Immature natural killer cell (primary cell): Measurements from ENCODE around the gene ZNF701. TPM values are rescaled to one million over a fixed set of nuclear protein-coding genes. Genes with fewer than 3 reads are reported as not detected.
"Not testable (repeated sequence)": the region's sequence is repeated elsewhere in the genome, so short reads cannot be mapped to it uniquely, and the experiment has no call there.

ENCODE experiments used
- DNase-seq, 3 donors: peaks; one replicate each; pipeline ENCODE4 v3.0.0; 2022; ENCODE audit warnings: mixed read lengths in 1 of 3
- H3K27ac Mint-ChIP-seq, 6 donors: one replicate each; pipeline ENCODE4 v1.8.0; 2020; ENCODE audit warnings: mixed read lengths in 6 of 6, mild to moderate bottlenecking in 5 of 6, inconsistent platforms in 4 of 6, moderate library complexity in 3 of 6
- H3K27me3 Mint-ChIP-seq, 3 donors: one replicate each; pipeline ENCODE4 v1.8.0; 2020 to 2021; ENCODE audit warnings: low read depth in 3 of 3, mild to moderate bottlenecking in 3 of 3, mixed read lengths in 3 of 3, moderate library complexity in 3 of 3, inconsistent platforms in 1 of 3
- H3K36me3 Mint-ChIP-seq, 3 donors: one replicate each; pipeline ENCODE4 v1.8.0; 2020; ENCODE audit warnings: mixed read lengths in 3 of 3, inconsistent platforms in 2 of 3, mild to moderate bottlenecking in 2 of 3
- H3K4me1 Mint-ChIP-seq, 2 donors: one replicate each; pipeline ENCODE4 v1.8.0; 2020; ENCODE audit warnings: inconsistent platforms in 2 of 2, mild to moderate bottlenecking in 2 of 2, mixed read lengths in 2 of 2, moderate library complexity in 1 of 2
- H3K4me3 Mint-ChIP-seq, 5 donors: one replicate each; pipeline ENCODE4 v1.8.0; 2020; ENCODE audit warnings: mild to moderate bottlenecking in 5 of 5, mixed read lengths in 5 of 5, inconsistent platforms in 3 of 5, moderate library complexity in 3 of 5
- H3K9me3 Mint-ChIP-seq, 6 donors: one replicate each; pipeline ENCODE4 v1.8.0; 2020; ENCODE audit warnings: mild to moderate bottlenecking in 6 of 6, mixed read lengths in 6 of 6, inconsistent platforms in 4 of 6, moderate library complexity in 3 of 6
- polyA plus RNA-seq, 3 donors: library from polyadenylated mRNA; unstranded; fragments of 300-500 nt; fragmentation: Illumina TruSeq; gene quantifications; one replicate each; pipeline ENCODE4 v1.2.3, GENCODE V29; 2021

ZNF701 gene
- polyA plus RNA-seq, 3 donors from 2014 or later, result 2.7 to 25.1 (median 13.3) TPM

DNA sequence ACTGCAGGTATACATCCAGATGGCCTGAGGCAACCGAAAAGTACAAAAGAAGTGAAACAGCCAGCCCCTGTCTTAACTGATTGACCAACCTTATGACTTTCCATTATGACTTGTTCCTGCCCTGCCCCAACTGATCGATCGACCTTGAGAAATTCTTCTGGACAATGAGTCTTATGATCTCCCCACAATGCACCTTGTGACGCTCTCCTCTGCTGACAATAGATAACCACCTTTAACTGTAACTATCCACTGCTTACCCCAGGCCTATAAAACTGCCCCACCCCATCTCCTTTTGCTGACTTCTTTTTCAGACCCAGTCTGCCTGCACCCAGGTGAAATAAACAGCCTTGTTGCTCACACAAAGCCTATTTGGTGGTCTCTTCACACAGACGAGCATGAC, 56.8 kb downstream of the ZNF701 start:
- Mint-ChIP-seq H3K4me1 (peaks cover 3 to 5% of the 10 kb centered on the region in 2 donors), H3K27ac (no peak overlapping the region), H3K27me3 (peaks cover 0 to under 1% (median 0%) of the 10 kb centered on the region in 3 donors), H3K36me3 (peaks cover 7 to 14% (median 9%) of the 10 kb centered on the region in 3 donors), H3K4me3 (no peak overlapping the region), H3K9me3 (no peaks in the 10 kb centered on the region)
- DNase-seq, result no peak

DNA sequence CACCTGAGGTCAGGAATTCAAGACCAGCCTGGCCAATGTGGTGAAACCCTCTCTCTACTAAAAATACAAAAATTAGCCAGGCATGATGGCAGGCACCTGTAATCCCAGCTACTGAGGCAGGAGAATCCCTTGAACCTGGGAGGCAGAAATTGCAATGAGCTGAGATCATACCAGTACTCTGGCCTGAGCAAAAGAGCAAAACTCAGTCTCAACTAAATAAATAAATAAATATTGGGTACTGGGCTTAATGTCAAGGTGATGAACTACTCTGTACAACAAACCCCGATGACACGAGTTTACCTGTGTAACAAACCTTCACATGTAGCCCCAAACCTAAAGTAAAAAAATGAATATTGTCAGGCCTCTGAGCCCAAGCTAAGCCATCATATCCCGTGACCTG, 57.4 kb downstream of the ZNF701 start:
- H3K4me1 Mint-ChIP-seq, H3K27me3 Mint-ChIP-seq, H3K9me3 Mint-ChIP-seq, H3K4me3 Mint-ChIP-seq, DNase-seq, H3K36me3 Mint-ChIP-seq, H3K27ac Mint-ChIP-seq: not testable (repeated sequence)

DNA sequence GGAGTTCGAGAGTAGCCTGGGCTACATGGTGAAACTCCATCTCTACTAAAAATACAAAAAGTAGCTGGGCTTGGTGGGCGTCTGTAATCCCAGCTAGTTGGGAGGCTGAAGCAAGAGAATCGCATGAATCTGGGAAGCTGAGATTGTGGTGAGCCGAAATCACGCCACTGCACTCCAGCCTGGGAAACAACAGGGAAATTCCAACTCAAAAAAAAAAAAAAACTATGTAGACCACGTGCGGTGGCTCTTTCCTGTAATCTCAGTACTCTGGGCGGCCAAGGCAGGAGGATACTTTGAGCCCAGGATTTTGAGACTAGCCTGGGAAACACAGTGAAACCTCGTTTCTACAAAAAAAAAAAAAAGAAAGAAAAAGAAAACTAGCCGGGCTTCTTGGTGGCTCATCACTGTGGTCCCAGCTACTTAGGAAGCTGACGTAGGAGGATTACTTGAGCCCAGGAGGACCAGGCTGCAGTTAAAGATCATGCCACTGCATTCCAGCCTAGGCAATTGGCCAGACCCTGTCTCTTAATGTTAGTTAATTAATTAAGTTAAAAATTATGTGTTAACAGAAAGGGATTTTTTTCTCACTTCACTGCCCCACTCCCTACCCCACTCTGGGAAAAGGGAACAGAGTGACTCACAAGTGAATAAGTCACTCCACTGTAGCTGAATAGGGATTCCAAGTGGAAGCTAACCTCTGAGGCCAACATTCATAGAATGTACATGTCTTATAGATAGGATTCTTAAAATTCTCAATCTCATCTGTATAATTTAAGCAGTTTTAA, 65.9 kb downstream of the ZNF701 start:
- Mint-ChIP-seq H3K27ac (peak overlapping the region in 3 of 6 donors; percentile 97 to 100 (median 100)), H3K4me1 (peaks cover 30 to 34% of the 10 kb centered on the region in 2 donors), H3K4me3 (peak overlapping the region; percentile 94 to 100 (median 100)), H3K27me3 (peaks cover 5 to 10% (median 7%) of the 10 kb centered on the region in 3 donors), H3K36me3 (peaks cover 0 to 10% (median 7%) of the 10 kb centered on the region in 3 donors), H3K9me3 (peaks cover 0 to 9% (median 0%) of the 10 kb centered on the region in 6 donors)
- no peak for DNase-seq

Other genes starting within 250 kb of the ZNF701 start
- 1 to 10 TPM in 1 of 3 donors, under 1 TPM in 1, not detected in 1; 0.63 to 1.3 TPM for gene ZNF610, start 234.0 kb upstream of the ZNF701 start, polyA plus RNA-seq
- 10 to 100 TPM; 27.3 to 30.1 (median 29.1) TPM for gene ZNF880, start 200.4 kb upstream of the ZNF701 start, polyA plus RNA-seq
- gene ZNF528, start 172.4 kb upstream of the ZNF701 start, polyA plus RNA-seq, result 10 to 100 TPM in 2 of 3 donors, 1 to 10 TPM in 1; 9.9 to 15.2 (median 12.0) TPM
- gene ZNF534, start 141.1 kb upstream of the ZNF701 start, polyA plus RNA-seq, result not detected
- gene ZNF578, start 116.7 kb upstream of the ZNF701 start, polyA plus RNA-seq, result 1 to 10 TPM; 2.0 to 8.3 (median 4.1) TPM
- gene ZNF808, start 42.6 kb upstream of the ZNF701 start, polyA plus RNA-seq, result 10 to 100 TPM in 2 of 3 donors, not detected in 1; 12.4 to 16.6 TPM
- 10 to 100 TPM in 1 of 3 donors, 1 to 10 TPM in 2; 5.2 to 19.1 (median 8.3) TPM for gene ZNF83, start 68.1 kb downstream of the ZNF701 start, polyA plus RNA-seq
- 10 to 100 TPM; 18.4 to 75.2 (median 27.4) TPM for gene ZNF611, start 164.8 kb downstream of the ZNF701 start, polyA plus RNA-seq
- 100 to 1,000 TPM in 1 of 3 donors, 10 to 100 TPM in 2; 28.2 to 114 (median 42.4) TPM for gene ZNF600, start 216.5 kb downstream of the ZNF701 start, polyA plus RNA-seq